ENCODE measurements around the gene OGT.
A peak's percentile ranks its signal among the peaks of the same experiment; 100 is the strongest.
"Not testable (repeated sequence)": the region's sequence is repeated elsewhere in the genome, so short reads cannot be mapped to it uniquely, and the experiment has no call there.

The OGT gene

DNA sequence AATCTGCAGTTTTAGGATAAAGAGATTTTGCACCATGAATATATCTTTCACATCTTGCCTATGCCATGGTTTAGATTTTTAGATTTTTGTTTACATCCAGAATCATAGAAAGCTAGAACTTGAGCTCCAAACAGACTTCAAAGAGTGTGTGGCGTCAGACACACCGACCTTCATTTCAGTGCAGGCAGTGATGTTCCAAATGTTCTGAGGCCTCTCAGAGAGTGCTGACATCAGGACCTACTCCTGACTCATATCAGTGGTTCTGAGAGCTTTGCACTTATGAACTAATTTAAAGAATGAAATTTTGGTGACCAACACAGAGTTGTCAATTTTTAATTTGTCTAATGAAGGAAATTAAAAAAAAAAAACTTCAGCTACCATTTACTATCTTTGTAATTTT is 67.1 kb downstream of the OGT start:
- DNase-seq = no peak

GRCh38 chrX:71603618-71604017 is 70.7 kb downstream of the OGT start:
- DNase-seq = no peak

GRCh38 chrX:71604141-71604540 is 71.2 kb downstream of the OGT start:
- no peak for DNase-seq

- DNase-seq = no peak
These were observed 72.1 kb downstream of the OGT start for GRCh38 chrX:71604796-71605568.

- no peak for DNase-seq
These were observed 73.8 kb downstream of the OGT start for GRCh38 chrX:71606536-71607216.

- no peak for DNase-seq
These were observed 74.6 kb downstream of the OGT start for GRCh38 chrX:71607488-71607887.

DNA sequence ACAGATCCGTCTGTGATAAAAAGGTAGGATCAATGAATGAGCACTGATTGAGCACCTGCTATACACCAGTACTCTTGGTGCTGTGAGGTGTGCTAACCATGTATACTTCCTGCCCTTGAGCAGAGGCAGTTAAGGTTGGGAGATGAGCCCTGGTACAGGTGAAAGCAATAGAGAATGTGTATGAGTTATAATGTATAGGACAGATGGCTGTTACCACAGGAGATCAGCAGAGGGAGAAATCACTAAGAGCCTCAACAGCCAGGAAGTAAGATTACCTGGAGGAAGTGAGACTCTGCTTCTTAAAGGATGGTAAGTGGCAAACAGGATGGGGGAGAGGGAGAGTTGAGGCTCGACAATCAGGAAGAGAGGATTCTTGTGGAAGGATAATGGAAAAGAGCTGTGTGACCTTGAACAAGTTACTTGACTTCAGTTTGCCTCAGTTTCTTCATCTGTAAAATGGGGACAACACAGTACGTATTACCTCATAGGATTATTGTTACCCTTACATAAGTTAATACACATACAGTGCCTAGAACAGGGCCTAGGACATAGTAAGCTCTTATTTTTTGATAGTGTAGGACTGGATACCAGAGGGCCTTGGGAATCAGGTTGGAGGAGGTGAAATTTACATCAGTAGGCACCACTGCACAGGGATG is 76.3 kb downstream of the OGT start:
- DNase-seq = no peak

DNA sequence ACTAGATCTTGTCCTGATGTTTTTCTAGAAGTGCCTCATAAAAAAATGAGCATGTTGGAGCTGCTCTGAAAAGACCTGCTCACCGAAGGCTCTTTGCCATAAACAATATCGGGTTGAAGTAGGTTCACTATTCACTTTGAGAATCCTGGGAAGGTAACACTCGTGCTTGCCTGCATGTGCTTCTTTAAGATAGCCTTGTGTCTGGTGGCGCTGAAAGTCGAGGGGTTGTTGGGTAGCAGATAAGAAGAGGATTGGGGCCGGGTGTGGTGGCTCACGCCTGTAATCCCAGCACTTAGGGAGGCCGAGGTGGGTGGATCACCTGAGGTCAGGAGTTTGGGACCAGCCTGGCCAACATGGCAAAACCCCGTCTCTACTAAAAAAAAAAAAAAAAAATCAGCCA is 78.8 kb downstream of the OGT start:
- not testable (repeated sequence) for DNase-seq

GRCh38 chrX:71612256-71612655 is 79.4 kb downstream of the OGT start:
- DNase-seq = no peak

DNA sequence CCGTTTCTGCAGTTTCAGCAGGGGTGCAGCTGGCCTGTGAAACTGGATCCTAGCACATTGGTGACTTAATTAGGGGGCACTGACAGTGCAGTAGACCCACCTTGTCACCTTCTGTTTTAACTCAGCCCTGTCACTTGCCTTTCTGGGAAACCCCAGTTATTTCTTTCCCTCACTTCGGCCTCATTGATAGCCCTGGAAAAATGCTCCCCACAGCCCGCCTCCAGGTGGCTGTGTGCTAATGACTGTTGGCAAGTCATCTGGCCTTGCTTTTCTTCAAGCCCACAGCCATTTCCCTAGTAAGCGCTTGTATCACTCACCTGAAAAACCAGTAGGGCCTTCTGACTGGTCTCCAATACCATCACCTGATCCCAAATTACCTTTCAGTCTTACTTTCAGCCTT is 82.2 kb downstream of the OGT start:
- no peak for DNase-seq

GRCh38 chrX:71615954-71616353 is 83.0 kb downstream of the OGT start:
- peak; percentile 21 for DNase-seq

GRCh38 chrX:71616672-71617529 is 84.0 kb downstream of the OGT start:
- DNase-seq = peak; percentile 28

DNA sequence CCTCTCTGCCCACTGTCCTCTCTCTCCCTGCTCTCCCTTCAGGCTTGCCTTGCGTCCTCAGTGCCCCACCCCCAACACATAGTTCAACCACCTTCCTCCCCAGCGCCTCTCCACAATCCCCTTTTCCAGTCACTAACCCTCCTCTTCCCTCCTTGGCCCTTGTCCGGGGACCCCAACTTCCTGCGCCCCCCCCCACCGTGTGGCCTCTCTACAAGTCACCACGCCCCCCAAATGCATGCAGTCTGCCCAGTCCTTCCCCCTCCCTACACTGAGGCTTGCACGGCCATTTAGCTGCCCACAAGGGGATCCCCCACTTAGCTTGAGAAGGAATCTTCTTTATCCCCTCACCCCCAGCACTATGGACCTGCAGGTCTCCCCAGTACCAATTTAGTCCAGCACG is 84.8 kb downstream of the OGT start:
- DNase-seq = no peak

GRCh38 chrX:71618303-71618721 is 85.4 kb downstream of the OGT start, which contains the start of gene CXCR3:
CXCR3 (minus strand) TSS chrX:71618511; CDS start chrX:71618449, 62 bp downstream.
- DNase-seq = peak; percentile 73

GRCh38 chrX:71618787-71619186 is 85.9 kb downstream of the OGT start:
- DNase-seq = no peak

GRCh38 chrX:71619193-71619592 is 86.3 kb downstream of the OGT start:
- peak; percentile 72 for DNase-seq

GRCh38 chrX:71619986-71620385 is 87.1 kb downstream of the OGT start:
- DNase-seq = no peak

GRCh38 chrX:71621603-71622002 is 88.7 kb downstream of the OGT start:
- no peak for DNase-seq

DNA sequence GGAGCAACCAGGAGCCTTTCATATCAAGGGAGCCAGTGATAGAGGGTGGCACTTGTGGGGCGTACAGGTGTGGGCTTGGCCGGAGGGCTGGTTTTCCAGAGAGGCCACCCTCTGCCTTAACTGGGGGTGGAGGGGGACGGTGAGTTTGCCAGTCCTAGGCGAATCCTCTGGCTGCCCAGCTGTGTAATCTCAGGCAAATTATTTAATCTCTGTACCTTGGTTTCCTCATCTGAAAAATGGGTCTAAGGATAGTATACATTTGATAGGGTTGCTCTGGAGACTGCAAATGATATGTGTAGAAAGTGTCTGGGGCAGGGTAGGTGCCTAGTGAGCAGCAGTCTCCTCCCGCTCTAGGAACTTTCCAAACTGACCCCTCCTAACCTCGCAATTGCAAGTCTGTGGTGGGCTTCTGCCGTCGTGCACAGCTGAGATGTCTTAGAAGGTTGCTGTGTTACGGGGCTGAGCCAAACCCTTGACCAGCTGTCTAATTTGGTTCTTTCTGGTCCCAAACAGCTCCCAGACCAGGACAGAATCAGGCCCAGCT is 89.2 kb downstream of the OGT start:
- no peak for DNase-seq

DNA sequence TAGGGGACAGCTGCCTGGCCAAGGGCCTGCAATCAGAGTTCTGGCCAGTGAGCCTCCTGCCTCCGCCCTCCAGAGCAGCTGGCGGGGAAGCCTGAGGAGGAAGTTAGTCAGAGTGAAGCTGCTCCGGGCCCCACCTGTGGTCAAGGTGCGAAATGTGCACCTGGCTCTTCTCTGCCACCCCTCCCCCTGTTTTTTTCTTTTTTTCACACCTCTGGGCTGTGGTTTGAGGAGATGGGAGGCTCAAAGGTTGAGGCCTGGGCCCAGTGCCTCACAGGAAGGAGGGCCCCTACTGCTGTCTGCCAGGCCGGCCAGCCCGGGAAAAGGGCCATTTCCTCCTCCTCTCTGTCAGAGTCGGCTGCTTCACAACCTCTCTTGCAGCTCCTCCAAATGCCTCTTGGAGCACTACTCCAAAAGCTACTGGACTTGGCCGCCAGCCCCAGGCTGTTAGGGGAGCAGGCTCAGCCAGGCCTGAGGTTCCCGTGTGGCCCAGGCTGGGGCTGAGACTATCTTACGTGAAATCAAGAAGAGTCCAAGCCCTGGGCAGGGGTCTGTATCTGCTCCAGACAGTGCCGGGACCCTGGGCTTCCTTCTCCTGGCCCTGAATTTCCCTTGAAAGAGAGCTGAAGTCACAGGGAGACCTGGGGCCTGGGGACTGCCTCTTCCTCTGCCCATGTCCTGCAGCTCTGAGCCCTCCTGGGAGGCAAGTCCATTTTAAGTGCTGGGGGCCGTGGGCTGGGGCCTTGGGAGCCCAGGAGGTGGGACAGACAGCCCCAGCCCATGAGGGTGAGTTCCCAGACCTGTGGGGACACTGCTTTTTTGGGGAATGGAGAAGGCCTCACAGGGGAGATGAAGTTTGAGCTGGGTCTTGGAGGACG is 89.9 kb downstream of the OGT start:
- DNase-seq = peak; percentile 70

DNA sequence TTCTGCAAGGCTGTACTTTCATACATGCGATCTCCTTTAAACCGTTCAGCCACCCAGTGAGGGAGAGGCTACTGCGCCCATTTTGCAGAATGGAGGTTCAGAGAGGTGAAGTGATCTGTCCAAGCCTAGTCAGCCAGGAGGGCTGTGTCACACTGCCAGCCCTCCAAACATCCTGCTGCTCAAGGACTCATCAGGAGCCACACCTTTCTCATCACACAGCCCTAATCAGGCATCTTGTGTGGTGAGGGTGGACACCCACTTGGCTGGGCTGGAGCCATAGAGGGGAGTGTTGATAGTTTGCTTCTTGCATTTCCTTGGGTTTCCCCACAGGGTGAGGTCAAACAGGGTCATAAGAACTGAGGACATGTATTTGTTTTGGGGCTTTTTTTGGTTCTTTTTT is 90.8 kb downstream of the OGT start:
- DNase-seq = no peak

- no peak for DNase-seq
These were observed 92.6 kb downstream of the OGT start for GRCh38 chrX:71625471-71625870.

Data from activated naive CD4-positive, alpha-beta T cell treated with Interleukin-2 at 50 U/mL for 16 hours (primary cell).